ENCODE data around the gene CPNE4.

The CPNE4 gene

DNA sequence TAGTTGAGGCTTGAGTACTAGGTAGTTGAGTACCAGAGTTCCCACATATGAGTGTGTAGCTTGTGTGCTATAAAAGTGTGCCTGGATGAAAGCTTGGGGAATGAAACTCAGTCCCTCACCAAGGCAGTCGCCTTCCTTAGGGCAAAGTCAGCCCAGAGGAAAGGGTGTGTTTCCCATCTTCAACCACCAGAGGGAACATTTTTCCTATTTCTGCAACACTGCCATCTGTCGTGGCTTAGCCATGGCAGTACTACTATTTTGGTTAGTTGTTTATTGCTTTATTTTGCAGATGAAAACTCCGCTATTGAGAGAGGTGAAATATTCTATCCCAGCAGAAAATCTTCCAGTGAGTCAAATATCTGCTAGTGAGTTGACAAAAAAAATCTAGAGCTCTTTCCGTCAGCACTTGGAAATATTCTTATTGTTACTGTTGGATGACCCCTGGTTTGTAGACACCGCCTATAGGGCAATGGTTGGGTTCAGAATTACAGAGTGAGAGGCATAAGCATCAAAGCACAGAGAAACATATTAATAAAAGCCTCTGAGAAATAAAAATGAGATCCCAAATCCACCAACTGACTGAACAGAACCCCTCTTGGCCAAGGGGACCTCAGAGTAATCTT lies 239.9 kb downstream of the CPNE4 start:
- H3K9ac ChIP-seq (ENCODE audit: low read depth, low read length): no peak overlapping the region
- H3K9me3 ChIP-seq (ENCODE audit: control insufficient read depth, insufficient read depth, low read length): no peaks in the 10 kb centered on the region
- H3K4me1 ChIP-seq (ENCODE audit: control insufficient read depth, insufficient read depth, low read length): peaks cover 16% of the 10 kb centered on the region
- H3K27me3 ChIP-seq (ENCODE audit: control insufficient read depth, insufficient read depth, low read length): no peaks in the 10 kb centered on the region
- H3K4me3 ChIP-seq (ENCODE audit: low read depth, low read length): no peak overlapping the region
- H3K36me3 ChIP-seq (ENCODE audit: control insufficient read depth, insufficient read depth, low read length): no peaks in the 10 kb centered on the region

DNA sequence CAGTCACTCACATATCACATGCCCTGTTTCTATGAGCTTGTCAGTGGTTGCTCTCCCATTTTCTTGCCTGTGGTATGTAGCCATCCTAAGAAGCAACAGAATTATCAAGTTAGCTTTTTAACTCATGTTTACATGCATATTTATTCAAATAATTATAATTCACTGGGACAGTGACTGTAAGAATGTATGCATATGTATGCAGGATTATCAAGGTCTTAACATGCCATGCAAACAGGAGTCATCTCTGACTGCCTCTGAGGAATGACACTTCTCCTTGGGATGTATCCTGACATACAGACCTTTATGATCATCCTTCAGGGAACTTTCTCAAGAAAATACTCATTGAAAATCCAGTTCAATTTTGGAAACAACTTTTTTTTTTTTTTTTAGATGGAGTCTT lies 240.9 kb downstream of the CPNE4 start:
- peaks cover 16% of the 10 kb centered on the region for H3K4me1 ChIP-seq (ENCODE audit: control insufficient read depth, insufficient read depth, low read length)
- H3K9me3 ChIP-seq (ENCODE audit: control insufficient read depth, insufficient read depth, low read length): no peaks in the 10 kb centered on the region
- no peak overlapping the region for H3K9ac ChIP-seq (ENCODE audit: low read depth, low read length)
- H3K27me3 ChIP-seq (ENCODE audit: control insufficient read depth, insufficient read depth, low read length): no peaks in the 10 kb centered on the region
- no peaks in the 10 kb centered on the region for H3K36me3 ChIP-seq (ENCODE audit: control insufficient read depth, insufficient read depth, low read length)
- H3K4me3 ChIP-seq (ENCODE audit: low read depth, low read length): no peak overlapping the region

- no peaks in the 10 kb centered on the region for H3K9me3 ChIP-seq (ENCODE audit: control insufficient read depth, insufficient read depth, low read length)
- no peaks in the 10 kb centered on the region for H3K27me3 ChIP-seq (ENCODE audit: control insufficient read depth, insufficient read depth, low read length)
- no peaks in the 10 kb centered on the region for H3K4me1 ChIP-seq (ENCODE audit: control insufficient read depth, insufficient read depth, low read length)
- H3K36me3 ChIP-seq (ENCODE audit: control insufficient read depth, insufficient read depth, low read length): no peaks in the 10 kb centered on the region
- no peak overlapping the region for H3K9ac ChIP-seq (ENCODE audit: low read depth, low read length)
- H3K4me3 ChIP-seq (ENCODE audit: low read depth, low read length): no peak overlapping the region
Observed at GRCh38 chr3:131789188-131789587, 245.6 kb downstream of the CPNE4 start.

- no peak overlapping the region for H3K9ac ChIP-seq (ENCODE audit: low read depth, low read length)
- H3K4me1 ChIP-seq (ENCODE audit: control insufficient read depth, insufficient read depth, low read length): no peaks in the 10 kb centered on the region
- no peak overlapping the region for H3K4me3 ChIP-seq (ENCODE audit: low read depth, low read length)
- no peaks in the 10 kb centered on the region for H3K27me3 ChIP-seq (ENCODE audit: control insufficient read depth, insufficient read depth, low read length)
- H3K9me3 ChIP-seq (ENCODE audit: control insufficient read depth, insufficient read depth, low read length): no peaks in the 10 kb centered on the region
- H3K36me3 ChIP-seq (ENCODE audit: control insufficient read depth, insufficient read depth, low read length): no peaks in the 10 kb centered on the region
Observed at GRCh38 chr3:131786386-131786785, 248.4 kb downstream of the CPNE4 start.

- Histone ChIP-seq H3K4me1 (ENCODE audit: control insufficient read depth, insufficient read depth, low read length) (no peaks in the 10 kb centered on the region), H3K9me3 (ENCODE audit: control insufficient read depth, insufficient read depth, low read length) (no peaks in the 10 kb centered on the region), H3K36me3 (ENCODE audit: control insufficient read depth, insufficient read depth, low read length) (no peaks in the 10 kb centered on the region), H3K9ac (ENCODE audit: low read depth, low read length) (no peak overlapping the region), H3K4me3 (ENCODE audit: low read depth, low read length) (no peak overlapping the region), H3K27me3 (ENCODE audit: control insufficient read depth, insufficient read depth, low read length) (no peaks in the 10 kb centered on the region)
Observed at GRCh38 chr3:131782751-131783150, 252.1 kb downstream of the CPNE4 start.

GRCh38 chr3:131778526-131778925 lies 256.3 kb downstream of the CPNE4 start:
- no peaks in the 10 kb centered on the region for H3K4me1 ChIP-seq (ENCODE audit: control insufficient read depth, insufficient read depth, low read length)
- H3K4me3 ChIP-seq (ENCODE audit: low read depth, low read length): no peak overlapping the region
- no peaks in the 10 kb centered on the region for H3K36me3 ChIP-seq (ENCODE audit: control insufficient read depth, insufficient read depth, low read length)
- H3K27me3 ChIP-seq (ENCODE audit: control insufficient read depth, insufficient read depth, low read length): no peaks in the 10 kb centered on the region
- no peak overlapping the region for H3K9ac ChIP-seq (ENCODE audit: low read depth, low read length)
- no peaks in the 10 kb centered on the region for H3K9me3 ChIP-seq (ENCODE audit: control insufficient read depth, insufficient read depth, low read length)

GRCh38 chr3:131775650-131776049 lies 259.2 kb downstream of the CPNE4 start:
- H3K27me3 ChIP-seq (ENCODE audit: control insufficient read depth, insufficient read depth, low read length): no peaks in the 10 kb centered on the region
- H3K36me3 ChIP-seq (ENCODE audit: control insufficient read depth, insufficient read depth, low read length): no peaks in the 10 kb centered on the region
- no peak overlapping the region for H3K9ac ChIP-seq (ENCODE audit: low read depth, low read length)
- H3K4me3 ChIP-seq (ENCODE audit: low read depth, low read length): no peak overlapping the region
- H3K9me3 ChIP-seq (ENCODE audit: control insufficient read depth, insufficient read depth, low read length): no peaks in the 10 kb centered on the region
- H3K4me1 ChIP-seq (ENCODE audit: control insufficient read depth, insufficient read depth, low read length): no peaks in the 10 kb centered on the region

GRCh38 chr3:131772269-131773026 lies 262.4 kb downstream of the CPNE4 start:
- Histone ChIP-seq H3K27me3 (ENCODE audit: control insufficient read depth, insufficient read depth, low read length) (no peaks in the 10 kb centered on the region), H3K9ac (ENCODE audit: low read depth, low read length) (no peak overlapping the region), H3K4me1 (ENCODE audit: control insufficient read depth, insufficient read depth, low read length) (no peaks in the 10 kb centered on the region), H3K36me3 (ENCODE audit: control insufficient read depth, insufficient read depth, low read length) (no peaks in the 10 kb centered on the region), H3K4me3 (ENCODE audit: low read depth, low read length) (no peak overlapping the region), H3K9me3 (ENCODE audit: control insufficient read depth, insufficient read depth, low read length) (no peaks in the 10 kb centered on the region)

DNA sequence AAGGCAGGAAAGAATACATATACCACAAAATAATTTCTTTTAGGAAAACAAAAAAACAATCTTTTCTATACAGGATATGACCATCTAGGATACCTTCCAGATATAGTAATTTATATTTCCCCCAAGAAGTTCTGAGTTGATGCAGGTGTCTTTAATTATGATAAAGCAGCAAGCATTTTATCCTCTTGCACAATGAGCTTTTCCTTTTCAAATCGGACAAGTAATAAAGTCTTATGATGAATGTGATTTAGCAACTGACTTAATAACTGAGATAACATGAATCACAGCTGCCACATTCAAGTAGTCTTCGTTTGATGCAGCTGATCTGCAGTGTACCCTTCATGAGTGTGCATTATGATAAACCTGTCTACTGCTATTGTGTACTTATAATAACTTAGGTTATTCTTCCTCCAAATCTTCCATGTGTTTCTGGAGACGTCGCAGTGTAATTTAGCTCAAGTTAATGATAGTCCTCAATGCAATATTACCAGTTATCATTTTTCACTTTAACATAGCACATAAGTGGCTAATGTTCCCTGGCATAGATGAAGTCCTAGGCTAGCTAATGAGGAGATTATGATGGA lies 271.7 kb downstream of the CPNE4 start:
- Histone ChIP-seq H3K9ac (ENCODE audit: low read depth, low read length) (no peak overlapping the region), H3K4me3 (ENCODE audit: low read depth, low read length) (no peak overlapping the region), H3K4me1 (ENCODE audit: control insufficient read depth, insufficient read depth, low read length) (no peaks in the 10 kb centered on the region), H3K9me3 (ENCODE audit: control insufficient read depth, insufficient read depth, low read length) (no peaks in the 10 kb centered on the region), H3K27me3 (ENCODE audit: control insufficient read depth, insufficient read depth, low read length) (no peaks in the 10 kb centered on the region), H3K36me3 (ENCODE audit: control insufficient read depth, insufficient read depth, low read length) (no peaks in the 10 kb centered on the region)

- Histone ChIP-seq H3K27me3 (ENCODE audit: control insufficient read depth, insufficient read depth, low read length) (no peaks in the 10 kb centered on the region), H3K9me3 (ENCODE audit: control insufficient read depth, insufficient read depth, low read length) (no peaks in the 10 kb centered on the region), H3K36me3 (ENCODE audit: control insufficient read depth, insufficient read depth, low read length) (no peaks in the 10 kb centered on the region), H3K4me1 (ENCODE audit: control insufficient read depth, insufficient read depth, low read length) (no peaks in the 10 kb centered on the region), H3K4me3 (ENCODE audit: low read depth, low read length) (no peak overlapping the region), H3K9ac (ENCODE audit: low read depth, low read length) (no peak overlapping the region)
Observed at GRCh38 chr3:131756405-131756804, 278.4 kb downstream of the CPNE4 start.

GRCh38 chr3:131755380-131755779 lies 279.4 kb downstream of the CPNE4 start:
- no peaks in the 10 kb centered on the region for H3K27me3 ChIP-seq (ENCODE audit: control insufficient read depth, insufficient read depth, low read length)
- H3K4me1 ChIP-seq (ENCODE audit: control insufficient read depth, insufficient read depth, low read length): no peaks in the 10 kb centered on the region
- no peak overlapping the region for H3K9ac ChIP-seq (ENCODE audit: low read depth, low read length)
- H3K9me3 ChIP-seq (ENCODE audit: control insufficient read depth, insufficient read depth, low read length): no peaks in the 10 kb centered on the region
- no peak overlapping the region for H3K4me3 ChIP-seq (ENCODE audit: low read depth, low read length)
- no peaks in the 10 kb centered on the region for H3K36me3 ChIP-seq (ENCODE audit: control insufficient read depth, insufficient read depth, low read length)

DNA sequence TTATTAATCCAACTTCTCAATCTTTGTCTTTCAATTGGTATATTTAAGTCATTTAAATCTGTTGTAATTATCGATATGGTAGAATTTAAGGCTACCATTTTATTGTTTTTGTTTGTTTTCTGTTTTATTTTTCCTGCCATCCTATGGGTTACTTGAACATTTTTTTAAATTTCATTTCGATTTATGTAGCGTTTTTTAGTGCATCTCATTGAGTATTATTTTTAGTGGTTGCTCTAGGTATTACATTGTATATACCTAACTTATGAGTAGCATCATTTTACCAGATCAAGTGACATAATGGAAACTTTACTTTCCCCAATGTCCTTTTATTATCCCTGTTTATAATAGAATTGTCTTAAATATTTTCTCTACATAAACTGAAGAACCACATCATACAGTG lies 284.6 kb downstream of the CPNE4 start:
- no peaks in the 10 kb centered on the region for H3K27me3 ChIP-seq (ENCODE audit: control insufficient read depth, insufficient read depth, low read length)
- no peaks in the 10 kb centered on the region for H3K9me3 ChIP-seq (ENCODE audit: control insufficient read depth, insufficient read depth, low read length)
- no peak overlapping the region for H3K9ac ChIP-seq (ENCODE audit: low read depth, low read length)
- H3K4me3 ChIP-seq (ENCODE audit: low read depth, low read length): no peak overlapping the region
- no peaks in the 10 kb centered on the region for H3K36me3 ChIP-seq (ENCODE audit: control insufficient read depth, insufficient read depth, low read length)
- H3K4me1 ChIP-seq (ENCODE audit: control insufficient read depth, insufficient read depth, low read length): peaks cover 3% of the 10 kb centered on the region
